Adipocyte (in vitro differentiated cells): Measurements from ENCODE around the gene HDHD5.
A peak's percentile ranks its signal among the peaks of the same experiment; 100 is the strongest.

Source experiments
- DNase-seq: peaks from one replicate; pipeline ENCODE4 v3.0.0-alpha.2; 2015; ENCODE audit warnings: low read depth
- H3K27me3 ChIP-seq: replicated peaks from 2 replicates; pipeline ENCODE4 v1.7.0; 2013; ENCODE audit warnings: mild to moderate bottlenecking, low read length, moderate library complexity; ENCODE audit not compliant: control insufficient read depth, insufficient read depth
- H3K36me3 ChIP-seq: 2 replicates; pipeline ENCODE4 v1.7.0; 2013; ENCODE audit warnings: low read length, mild to moderate bottlenecking, moderate library complexity; ENCODE audit not compliant: control insufficient read depth, insufficient read depth, severe bottlenecking
- H3K4me1 ChIP-seq: 2 replicates; pipeline ENCODE4 v1.7.0; 2013; ENCODE audit warnings: mild to moderate bottlenecking, low read length, moderate library complexity; ENCODE audit not compliant: control insufficient read depth, insufficient read depth
- H3K4me3 ChIP-seq: 2 replicates; pipeline ENCODE4 v1.7.0; 2013; ENCODE audit warnings: mild to moderate bottlenecking, low read length, moderate library complexity
- H3K9ac ChIP-seq: 2 replicates; pipeline ENCODE4 v1.7.0; 2013; ENCODE audit warnings: mild to moderate bottlenecking, low read length, moderate library complexity
- H3K9me3 ChIP-seq: 2 replicates; pipeline ENCODE4 v1.7.0; 2013; ENCODE audit warnings: mild to moderate bottlenecking, low read length, moderate library complexity; ENCODE audit not compliant: control insufficient read depth

HDHD5 gene

GRCh38 chr22:17158568-17159503 is at the start of gene HDHD5:
HDHD5 (minus strand) TSS chr22:17159277; CDS start chr22:17159251, 26 bp downstream.
- no peaks in the 10 kb centered on the region for H3K36me3 ChIP-seq
- H3K9me3 ChIP-seq: no peaks in the 10 kb centered on the region
- peak within 1 kb of the TSS; percentile 89 for H3K4me3 ChIP-seq
- peaks cover 20% of the 10 kb centered on the region for H3K4me1 ChIP-seq
- DNase-seq: peak; percentile 94
- H3K27me3 ChIP-seq: no peaks in the 10 kb centered on the region
- H3K9ac ChIP-seq: peak within 1 kb of the TSS; percentile 92

- Histone ChIP-seq H3K9ac (no peak overlapping the region), H3K4me1 (no peaks in the 10 kb centered on the region), H3K4me3 (no peak overlapping the region), H3K36me3 (no peaks in the 10 kb centered on the region), H3K27me3 (peaks cover 12% of the 10 kb centered on the region), H3K9me3 (no peaks in the 10 kb centered on the region)
- DNase-seq: no peak
These were observed 46.4 kb upstream of the HDHD5 start for GRCh38 chr22:17205432-17205831.

GRCh38 chr22:17201285-17201945 is 42.3 kb upstream of the HDHD5 start:
- Histone ChIP-seq H3K9me3 (no peaks in the 10 kb centered on the region), H3K27me3 (peaks cover 9% of the 10 kb centered on the region)
- peak; percentile 6 for DNase-seq

GRCh38 chr22:17199003-17199731 is 40.1 kb upstream of the HDHD5 start:
- no peaks in the 10 kb centered on the region for H3K36me3 ChIP-seq
- peak; percentile 64 for DNase-seq
- peaks cover 9% of the 10 kb centered on the region for H3K27me3 ChIP-seq
- no peaks in the 10 kb centered on the region for H3K9me3 ChIP-seq
- peaks cover 4% of the 10 kb centered on the region for H3K4me1 ChIP-seq
- no peak overlapping the region for H3K9ac ChIP-seq
- peak overlapping the region; percentile 72 for H3K4me3 ChIP-seq

More at GRCh38 chr22:17201285-17201945, 42.3 kb upstream of the HDHD5 start:
- Histone ChIP-seq H3K4me1 (peaks cover 4% of the 10 kb centered on the region), H3K36me3 (no peaks in the 10 kb centered on the region), H3K9ac (no peak overlapping the region), H3K4me3 (no peak overlapping the region)

DNA sequence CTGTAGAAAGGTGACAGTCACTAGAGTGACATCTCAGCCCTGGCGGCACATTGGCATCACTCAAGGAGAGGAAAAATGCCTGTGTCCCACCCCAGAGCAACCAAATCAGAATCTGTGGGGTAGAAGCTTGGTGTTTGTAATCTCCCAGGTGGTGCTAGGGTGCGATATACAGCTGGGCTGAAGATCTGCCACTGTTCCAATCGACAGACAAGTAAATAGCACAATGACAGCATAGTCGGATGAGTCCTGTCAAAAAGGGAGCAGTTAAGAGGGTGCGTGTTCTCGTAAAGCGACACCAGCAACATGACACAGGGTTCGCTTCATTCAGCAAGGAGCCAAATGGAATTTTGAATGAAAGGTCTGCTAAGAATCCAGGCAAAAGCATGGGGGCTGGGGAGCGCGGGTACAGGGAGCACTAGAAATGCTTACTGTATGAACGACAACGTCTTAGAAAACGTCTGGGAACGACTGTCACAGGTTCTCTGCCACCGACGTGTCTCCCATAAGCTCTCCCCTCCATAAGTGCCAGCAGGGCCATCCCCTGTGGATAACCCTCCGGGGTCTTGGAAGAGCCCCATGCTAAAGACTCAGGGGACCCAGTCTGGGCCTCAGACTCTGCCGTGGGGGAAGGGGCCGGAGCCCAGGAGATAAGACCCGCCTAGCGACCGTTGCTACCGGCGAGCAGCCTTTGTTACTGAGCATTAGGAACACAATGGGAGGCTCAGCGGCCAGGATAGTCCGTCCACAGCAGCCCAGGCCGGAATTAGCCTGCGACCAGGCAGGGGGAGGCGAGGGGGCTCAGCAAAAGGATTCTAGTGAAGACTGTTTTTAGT is 39.3 kb upstream of the HDHD5 start:
- DNase-seq: no peak

GRCh38 chr22:17194213-17194612 is 35.1 kb upstream of the HDHD5 start:
- DNase-seq: no peak
- no peak overlapping the region for H3K9ac ChIP-seq
- no peak overlapping the region for H3K4me3 ChIP-seq
- no peaks in the 10 kb centered on the region for H3K9me3 ChIP-seq
- no peaks in the 10 kb centered on the region for H3K4me1 ChIP-seq
- H3K36me3 ChIP-seq: no peaks in the 10 kb centered on the region
- H3K27me3 ChIP-seq: no peaks in the 10 kb centered on the region

More for the DNA sequence above, 39.3 kb upstream of the HDHD5 start:
- H3K9ac ChIP-seq: no peak overlapping the region
- peaks cover 5% of the 10 kb centered on the region for H3K27me3 ChIP-seq
- H3K36me3 ChIP-seq: no peaks in the 10 kb centered on the region
- H3K4me3 ChIP-seq: no peak overlapping the region
- peaks cover 4% of the 10 kb centered on the region for H3K4me1 ChIP-seq
- no peaks in the 10 kb centered on the region for H3K9me3 ChIP-seq

GRCh38 chr22:17192186-17192585 is 33.1 kb upstream of the HDHD5 start:
- no peak for DNase-seq
- no peak overlapping the region for H3K9ac ChIP-seq
- no peaks in the 10 kb centered on the region for H3K4me1 ChIP-seq
- no peaks in the 10 kb centered on the region for H3K9me3 ChIP-seq
- no peak overlapping the region for H3K4me3 ChIP-seq
- H3K36me3 ChIP-seq: no peaks in the 10 kb centered on the region
- no peaks in the 10 kb centered on the region for H3K27me3 ChIP-seq

DNA sequence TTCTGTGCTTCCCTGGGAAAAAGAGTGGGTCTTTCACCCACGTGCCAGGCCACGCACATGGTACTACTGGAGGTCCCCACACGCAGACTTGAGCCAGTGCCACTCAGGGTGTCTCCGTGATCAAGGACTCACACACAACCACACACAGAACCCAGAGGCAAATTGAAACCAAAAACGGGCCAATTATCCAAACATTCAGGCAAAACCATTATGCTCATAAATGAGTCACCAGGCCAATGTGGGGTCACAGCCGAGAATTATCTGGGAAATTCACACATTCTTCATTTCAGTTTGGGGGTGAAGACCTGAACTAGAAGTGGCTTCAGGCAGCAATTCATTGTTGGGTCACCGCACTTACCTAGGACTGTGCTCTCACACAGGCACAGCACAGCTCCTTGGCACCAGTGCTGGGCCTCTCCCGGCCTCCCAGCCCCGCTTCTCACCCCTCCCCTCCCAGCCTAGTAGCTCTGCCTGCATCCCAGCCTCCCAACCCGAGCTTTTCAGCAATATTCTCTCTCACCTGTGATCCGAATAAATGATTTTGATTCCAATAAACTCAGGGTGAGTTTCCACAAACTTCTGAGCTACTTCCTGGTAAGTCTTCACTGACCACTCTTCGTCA is 32.2 kb upstream of the HDHD5 start:
- H3K9me3 ChIP-seq: no peaks in the 10 kb centered on the region
- no peaks in the 10 kb centered on the region for H3K27me3 ChIP-seq
- H3K4me3 ChIP-seq: peak overlapping the region; percentile 3
- H3K4me1 ChIP-seq: no peaks in the 10 kb centered on the region
- H3K36me3 ChIP-seq: no peaks in the 10 kb centered on the region
- no peak overlapping the region for H3K9ac ChIP-seq
- DNase-seq: peak; percentile 40

GRCh38 chr22:17190702-17191101 is 31.6 kb upstream of the HDHD5 start:
- no peaks in the 10 kb centered on the region for H3K9me3 ChIP-seq
- DNase-seq: no peak
- peak overlapping the region; percentile 3 for H3K4me3 ChIP-seq
- H3K27me3 ChIP-seq: no peaks in the 10 kb centered on the region
- H3K4me1 ChIP-seq: no peaks in the 10 kb centered on the region
- no peaks in the 10 kb centered on the region for H3K36me3 ChIP-seq
- H3K9ac ChIP-seq: no peak overlapping the region

DNA sequence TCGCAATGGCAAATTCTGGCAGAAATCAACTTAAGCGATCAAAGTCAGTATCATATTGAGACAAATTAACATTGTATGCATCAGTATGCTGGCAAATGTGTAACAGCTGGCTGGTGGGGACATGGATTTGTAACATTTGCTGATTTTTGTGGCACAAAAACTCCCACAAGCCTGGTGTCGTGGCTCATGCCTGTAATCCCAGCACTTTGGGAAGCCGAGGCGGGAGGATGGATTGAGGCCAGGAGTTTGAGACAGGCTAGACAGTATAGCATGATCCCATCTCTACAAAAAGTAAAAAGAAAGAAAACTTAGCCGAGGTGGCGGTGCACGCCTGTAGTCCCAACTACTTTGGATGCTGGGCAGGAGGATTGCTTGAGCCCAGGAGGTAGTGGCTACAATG is 17.6 kb upstream of the HDHD5 start:
- no peak overlapping the region for H3K9ac ChIP-seq
- no peak for DNase-seq
- no peaks in the 10 kb centered on the region for H3K4me1 ChIP-seq
- no peak overlapping the region for H3K4me3 ChIP-seq
- no peaks in the 10 kb centered on the region for H3K27me3 ChIP-seq
- H3K9me3 ChIP-seq: no peaks in the 10 kb centered on the region
- H3K36me3 ChIP-seq: no peaks in the 10 kb centered on the region
